ENCODE data around the gene TSPEAR. TPM values are rescaled to one million over a fixed set of nuclear protein-coding genes. Genes with fewer than 3 reads are reported as not detected.

TSPEAR gene
- polyA plus RNA-seq, 1 of the 3 experiments (the other 2 are of a cell fraction), result 0.08 TPM

DNA sequence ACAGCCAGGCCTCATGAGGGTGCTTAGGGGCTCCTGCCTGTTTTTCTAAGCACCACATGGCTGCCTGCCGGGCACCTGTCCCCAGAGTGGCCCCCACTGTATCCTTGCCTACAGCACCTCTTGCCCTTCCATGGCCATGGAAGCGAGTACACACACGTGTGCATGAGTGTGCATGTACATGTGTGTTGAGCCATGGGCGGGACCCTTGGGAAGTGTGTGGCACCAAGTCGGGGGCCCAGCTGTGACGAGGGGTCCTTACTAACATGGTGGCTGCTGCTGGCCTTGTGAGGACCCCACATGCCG, 197.2 kb downstream of the TSPEAR start:
- Histone ChIP-seq H3K9me2 (no peaks in the 10 kb centered on the region), H2AFZ (ENCODE audit: low read depth) (no peak overlapping the region), H3K36me3 (replicated peaks in 1 of 2; ENCODE audit: control insufficient read depth in 1 of 2, insufficient read depth in 2 of 2, low read length in 1 of 2) (no peaks in the 10 kb centered on the region), H3K4me2 (no peak overlapping the region), H3K27ac (ENCODE audit: low read depth in 2 of 2, low read length in 1 of 2) (no peak overlapping the region), H3K9ac (no peak overlapping the region), H3K27me3 (ENCODE audit: insufficient read depth) (no peaks in the 10 kb centered on the region), H3K9me3 (no peaks in the 10 kb centered on the region), H3F3A (replicated peaks; ENCODE audit: insufficient read depth) (no peaks in the 10 kb centered on the region), H3K79me2 (ENCODE audit: insufficient read depth) (peaks cover 11% of the 10 kb centered on the region; the same call in 1 of the 2 replicates), H4K20me1 (ENCODE audit: insufficient read depth) (no peaks in the 10 kb centered on the region), H3K4me3 (ENCODE audit: low read depth in 2 of 2, low read length in 1 of 2) (no peak overlapping the region), H3K4me1 (ENCODE audit: control insufficient read depth in 1 of 2, insufficient read depth in 2 of 2, low read depth in 1 of 2, low read length in 1 of 2) (peaks cover 0 to 18% of the 10 kb centered on the region in 2 experiments; a peak in 1 of 4 replicates)
- TF ChIP-seq TAF1 (IDR thresholded peaks at IDR 0.05; ENCODE audit: borderline replicate concordance, low read depth, low read length) (no peak), POLR2AphosphoS5 (IDR thresholded peaks at IDR 0.05; ENCODE audit: low read depth, low read length) (no peak), RAD21 (IDR thresholded peaks at IDR 0.05; ENCODE audit: low read length) (no peak), SMC3 (IDR thresholded peaks at IDR 0.05; ENCODE audit: low read depth, low read length) (no peak), GABPA (IDR thresholded peaks at IDR 0.05; ENCODE audit: low read depth) (no peak), ELF1 (IDR thresholded peaks at IDR 0.05) (no peak), SIN3A (IDR thresholded peaks at IDR 0.05; ENCODE audit: borderline replicate concordance, low read depth, low read length) (no peak), RFX5 (IDR thresholded peaks at IDR 0.05; ENCODE audit: low read length) (no peak), FOXM1 (IDR thresholded peaks at IDR 0.05; ENCODE audit: low read depth) (no peak), FOXJ3 (CRISPR knock-in tag; IDR thresholded peaks at IDR 0.05) (no peak), EP300 (IDR thresholded peaks at IDR 0.05; ENCODE audit: borderline replicate concordance in 1 of 2, low read depth in 1 of 2, low read length in 1 of 2) (no peak)
- TF ChIP-seq, protein P1, sequence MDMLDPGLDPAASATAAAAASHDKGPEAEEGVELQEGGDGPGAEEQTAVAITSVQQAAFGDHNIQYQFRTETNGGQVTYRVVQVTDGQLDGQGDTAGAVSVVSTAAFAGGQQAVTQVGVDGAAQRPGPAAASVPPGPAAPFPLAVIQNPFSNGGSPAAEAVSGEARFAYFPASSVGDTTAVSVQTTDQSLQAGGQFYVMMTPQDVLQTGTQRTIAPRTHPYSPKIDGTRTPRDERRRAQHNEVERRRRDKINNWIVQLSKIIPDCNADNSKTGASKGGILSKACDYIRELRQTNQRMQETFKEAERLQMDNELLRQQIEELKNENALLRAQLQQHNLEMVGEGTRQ (IDR thresholded peaks at IDR 0.05; ENCODE audit: borderline replicate concordance, low read depth, low read length), result no peak
- TF ChIP-seq, protein P2, sequence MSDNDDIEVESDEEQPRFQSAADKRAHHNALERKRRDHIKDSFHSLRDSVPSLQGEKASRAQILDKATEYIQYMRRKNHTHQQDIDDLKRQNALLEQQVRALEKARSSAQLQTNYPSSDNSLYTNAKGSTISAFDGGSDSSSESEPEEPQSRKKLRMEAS (IDR thresholded peaks at IDR 0.05; ENCODE audit: low read depth), result no peak
- TF ChIP-seq, protein P3, sequence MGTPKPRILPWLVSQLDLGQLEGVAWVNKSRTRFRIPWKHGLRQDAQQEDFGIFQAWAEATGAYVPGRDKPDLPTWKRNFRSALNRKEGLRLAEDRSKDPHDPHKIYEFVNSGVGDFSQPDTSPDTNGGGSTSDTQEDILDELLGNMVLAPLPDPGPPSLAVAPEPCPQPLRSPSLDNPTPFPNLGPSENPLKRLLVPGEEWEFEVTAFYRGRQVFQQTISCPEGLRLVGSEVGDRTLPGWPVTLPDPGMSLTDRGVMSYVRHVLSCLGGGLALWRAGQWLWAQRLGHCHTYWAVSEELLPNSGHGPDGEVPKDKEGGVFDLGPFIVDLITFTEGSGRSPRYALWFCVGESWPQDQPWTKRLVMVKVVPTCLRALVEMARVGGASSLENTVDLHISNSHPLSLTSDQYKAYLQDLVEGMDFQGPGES (IDR thresholded peaks at IDR 0.05; ENCODE audit: low read depth, low read length), result no peak
- TF ChIP-seq, protein P4, sequence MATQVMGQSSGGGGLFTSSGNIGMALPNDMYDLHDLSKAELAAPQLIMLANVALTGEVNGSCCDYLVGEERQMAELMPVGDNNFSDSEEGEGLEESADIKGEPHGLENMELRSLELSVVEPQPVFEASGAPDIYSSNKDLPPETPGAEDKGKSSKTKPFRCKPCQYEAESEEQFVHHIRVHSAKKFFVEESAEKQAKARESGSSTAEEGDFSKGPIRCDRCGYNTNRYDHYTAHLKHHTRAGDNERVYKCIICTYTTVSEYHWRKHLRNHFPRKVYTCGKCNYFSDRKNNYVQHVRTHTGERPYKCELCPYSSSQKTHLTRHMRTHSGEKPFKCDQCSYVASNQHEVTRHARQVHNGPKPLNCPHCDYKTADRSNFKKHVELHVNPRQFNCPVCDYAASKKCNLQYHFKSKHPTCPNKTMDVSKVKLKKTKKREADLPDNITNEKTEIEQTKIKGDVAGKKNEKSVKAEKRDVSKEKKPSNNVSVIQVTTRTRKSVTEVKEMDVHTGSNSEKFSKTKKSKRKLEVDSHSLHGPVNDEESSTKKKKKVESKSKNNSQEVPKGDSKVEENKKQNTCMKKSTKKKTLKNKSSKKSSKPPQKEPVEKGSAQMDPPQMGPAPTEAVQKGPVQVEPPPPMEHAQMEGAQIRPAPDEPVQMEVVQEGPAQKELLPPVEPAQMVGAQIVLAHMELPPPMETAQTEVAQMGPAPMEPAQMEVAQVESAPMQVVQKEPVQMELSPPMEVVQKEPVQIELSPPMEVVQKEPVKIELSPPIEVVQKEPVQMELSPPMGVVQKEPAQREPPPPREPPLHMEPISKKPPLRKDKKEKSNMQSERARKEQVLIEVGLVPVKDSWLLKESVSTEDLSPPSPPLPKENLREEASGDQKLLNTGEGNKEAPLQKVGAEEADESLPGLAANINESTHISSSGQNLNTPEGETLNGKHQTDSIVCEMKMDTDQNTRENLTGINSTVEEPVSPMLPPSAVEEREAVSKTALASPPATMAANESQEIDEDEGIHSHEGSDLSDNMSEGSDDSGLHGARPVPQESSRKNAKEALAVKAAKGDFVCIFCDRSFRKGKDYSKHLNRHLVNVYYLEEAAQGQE (IDR thresholded peaks at IDR 0.05; ENCODE audit: low read depth, low read length), result no peak
- TF ChIP-seq, protein P5, sequence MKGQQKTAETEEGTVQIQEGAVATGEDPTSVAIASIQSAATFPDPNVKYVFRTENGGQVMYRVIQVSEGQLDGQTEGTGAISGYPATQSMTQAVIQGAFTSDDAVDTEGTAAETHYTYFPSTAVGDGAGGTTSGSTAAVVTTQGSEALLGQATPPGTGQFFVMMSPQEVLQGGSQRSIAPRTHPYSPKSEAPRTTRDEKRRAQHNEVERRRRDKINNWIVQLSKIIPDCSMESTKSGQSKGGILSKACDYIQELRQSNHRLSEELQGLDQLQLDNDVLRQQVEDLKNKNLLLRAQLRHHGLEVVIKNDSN (IDR thresholded peaks at IDR 0.05; ENCODE audit: borderline replicate concordance, low read depth), result no peak
- DNase-seq, result no peak
- CTCF ChIA-PET, result interaction anchor here (1.3 kb wide), 1 partner anchor 279 kb away, joined by 4 read pairs; no protein-coding TSS in a partner anchor
- POLR2A ChIA-PET, result no interaction called here
- WGBS (ENCODE audit: low lambda C conversion rate), result 85% methylated on average over 6 of the region's 7 CpGs

Measured in SK-N-SH (cell line).